Stimulated activated naive B cell treated with anti-CD40 and anti-IgM and Interleukin-4, amounts not matched to agents 10 μg/mL and 1 μg/mL and 100 μg/mL, for 72 hours (primary cell): ENCODE data around the gene PLK2.

ENCODE experiments used
- ATAC-seq, 2 donors: fragments of 150-1000 bp; cut with Tn5 transposase; replicated peaks; 2 replicates each; pipeline ENCODE4 v1.10.0; 2021; ENCODE audit warnings: moderate library complexity in 1 of 2
- DNase-seq: peaks from one replicate; pipeline ENCODE4 v3.0.0; 2021
- H3K27ac Mint-ChIP-seq: one replicate; pipeline ENCODE4 v1.8.0; 2022; ENCODE audit warnings: mild to moderate bottlenecking, mixed read lengths
- H3K27me3 Mint-ChIP-seq, 2 donors: one replicate each; pipeline ENCODE4 v1.8.0; 2022; ENCODE audit warnings: mixed read lengths in 2 of 2
- H3K36me3 Mint-ChIP-seq, 2 donors: one replicate each; pipeline ENCODE4 v1.8.0; 2022; ENCODE audit warnings: mixed read lengths in 2 of 2, mild to moderate bottlenecking in 1 of 2
- H3K4me1 Mint-ChIP-seq, 2 donors: one replicate each; pipeline ENCODE4 v1.8.0; 2022; ENCODE audit warnings: mixed read lengths in 2 of 2, mild to moderate bottlenecking in 1 of 2
- H3K4me3 Mint-ChIP-seq, 2 donors: one replicate each; pipeline ENCODE4 v1.8.0; 2022; ENCODE audit warnings: mild to moderate bottlenecking in 2 of 2, mixed read lengths in 2 of 2, moderate library complexity in 1 of 2
- H3K9me3 Mint-ChIP-seq, 2 donors: one replicate each; pipeline ENCODE4 v1.8.0; 2022; ENCODE audit warnings: mixed read lengths in 2 of 2, mild to moderate bottlenecking in 1 of 2

Gene PLK2

GRCh38 chr5:58460002-58460731 lies at the start of gene PLK2:
Gene PLK2 (minus strand): TSS chr5:58460086. CDS start chr5:58459959, 127 bp downstream.
- Mint-ChIP-seq H3K9me3 (no peaks in the 10 kb centered on the region), H3K27ac (peak within 1 kb of the TSS; percentile 90), H3K4me3 (peak within 1 kb of the TSS; percentile 86 to 92), H3K4me1 (peaks cover 7 to 15% of the 10 kb centered on the region in 2 donors), H3K27me3 (no peaks in the 10 kb centered on the region), H3K36me3 (peaks cover 0 to 2% of the 10 kb centered on the region in 2 donors)
- ATAC-seq: peak; percentile 82 to 84
- DNase-seq: peak; percentile 84

DNA sequence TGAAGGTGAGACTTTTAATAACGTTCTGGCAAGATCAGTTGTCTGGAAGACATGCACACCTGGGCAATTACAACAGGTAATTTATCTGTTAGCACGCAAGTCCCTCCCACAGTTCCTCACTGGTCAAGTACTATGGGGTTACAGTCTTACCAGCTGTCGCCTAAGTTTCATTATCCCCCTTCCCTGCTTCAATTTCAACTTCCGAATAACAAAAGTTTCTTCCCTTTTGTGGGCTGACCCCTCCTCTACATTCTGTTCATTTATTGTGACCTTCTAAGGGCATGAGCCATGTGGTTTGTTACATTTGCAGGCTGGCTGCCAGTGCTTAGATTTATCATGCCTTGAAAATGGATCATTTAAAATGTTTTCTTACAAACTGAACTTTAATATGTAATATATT lies 47.8 kb upstream of the PLK2 start:
- peaks cover 3 to 4% of the 10 kb centered on the region in 2 donors for H3K36me3 Mint-ChIP-seq
- H3K27me3 Mint-ChIP-seq: no peaks in the 10 kb centered on the region
- DNase-seq (no peak), ATAC-seq (no peak)
- no peak overlapping the region for H3K4me3 Mint-ChIP-seq
- H3K27ac Mint-ChIP-seq: peak overlapping the region; percentile 67
- H3K9me3 Mint-ChIP-seq: peaks cover 3 to 10% of the 10 kb centered on the region in 2 donors
- H3K4me1 Mint-ChIP-seq: peaks cover 30 to 68% of the 10 kb centered on the region in 2 donors

DNA sequence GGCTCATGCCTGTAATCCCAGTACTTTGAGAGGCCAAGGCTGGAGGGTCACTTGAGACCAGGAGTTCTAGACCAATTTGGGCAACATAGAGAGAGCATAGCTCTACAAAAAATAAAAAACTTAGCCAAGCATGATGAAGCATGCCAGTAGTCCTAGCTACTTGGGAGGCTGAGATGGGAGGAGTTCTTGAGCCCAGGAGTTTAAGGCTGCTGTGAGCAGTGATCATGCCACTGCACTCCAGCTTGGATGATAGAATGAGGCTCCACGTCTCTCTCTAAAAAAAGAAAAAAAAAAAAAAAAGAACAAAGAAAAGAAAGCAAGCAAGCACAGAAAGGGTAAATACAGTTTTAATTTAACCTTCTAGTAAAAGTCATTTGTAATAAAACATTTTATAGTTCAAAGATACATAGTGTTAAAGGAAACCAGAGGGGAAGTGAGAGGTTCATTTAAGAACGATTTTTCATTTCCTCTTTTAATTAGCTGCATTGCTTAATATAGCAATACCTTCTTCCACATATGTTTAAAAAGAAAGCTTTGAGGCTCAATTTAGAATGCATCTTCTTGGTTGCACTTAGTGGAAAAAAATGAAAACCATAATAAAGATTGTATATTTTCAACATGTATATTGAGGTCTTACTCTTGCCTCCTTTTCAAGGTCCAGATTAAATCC lies 46.2 kb upstream of the PLK2 start:
- peak overlapping the region; percentile 92 for H3K27ac Mint-ChIP-seq
- DNase-seq (no peak), ATAC-seq (peak; percentile 93 to 94)
- no peaks in the 10 kb centered on the region for H3K27me3 Mint-ChIP-seq
- peaks cover under 1 to 3% of the 10 kb centered on the region in 2 donors for H3K36me3 Mint-ChIP-seq
- peak overlapping the region; percentile 57 to 62 for H3K4me3 Mint-ChIP-seq
- H3K9me3 Mint-ChIP-seq: peaks cover 7 to 9% of the 10 kb centered on the region in 2 donors
- peaks cover 34 to 78% of the 10 kb centered on the region in 2 donors for H3K4me1 Mint-ChIP-seq

GRCh38 chr5:58505502-58505901 lies 45.6 kb upstream of the PLK2 start:
- ATAC-seq (no peak), DNase-seq (no peak)
- Mint-ChIP-seq H3K27ac (peak overlapping the region; percentile 92), H3K36me3 (peaks cover 0 to 3% of the 10 kb centered on the region in 2 donors), H3K9me3 (peaks cover 8 to 9% of the 10 kb centered on the region in 2 donors), H3K4me3 (peak overlapping the region; percentile 57 to 62), H3K4me1 (peaks cover 38 to 81% of the 10 kb centered on the region in 2 donors), H3K27me3 (no peaks in the 10 kb centered on the region)

DNA sequence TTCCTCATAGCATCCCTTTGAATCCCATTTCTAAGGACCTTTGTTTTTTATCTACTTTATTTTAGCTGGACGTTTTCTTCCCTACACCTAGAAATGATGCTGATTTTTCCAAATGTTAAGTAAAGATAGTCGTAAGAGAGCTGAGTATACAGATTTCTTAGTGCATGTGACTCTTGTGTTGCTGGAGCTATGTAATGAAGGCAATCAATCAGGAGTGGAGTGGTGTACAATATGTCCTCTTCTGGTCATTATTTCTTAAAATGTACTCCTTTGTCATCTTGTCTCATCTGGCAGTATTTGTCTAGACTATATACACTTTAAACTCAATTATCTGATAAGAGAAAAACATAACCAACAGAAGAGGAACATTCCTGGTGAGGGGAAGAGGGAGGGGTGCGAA lies 44.9 kb upstream of the PLK2 start:
- Mint-ChIP-seq H3K4me1 (peaks cover 45 to 86% of the 10 kb centered on the region in 2 donors), H3K36me3 (peaks cover 0 to 3% of the 10 kb centered on the region in 2 donors), H3K27me3 (no peaks in the 10 kb centered on the region), H3K27ac (no peak overlapping the region), H3K4me3 (no peak overlapping the region), H3K9me3 (peaks cover 8 to 9% of the 10 kb centered on the region in 2 donors)
- DNase-seq: no peak
- ATAC-seq: no peak

- Mint-ChIP-seq H3K27ac (no peak overlapping the region), H3K9me3 (peaks cover 6 to 9% of the 10 kb centered on the region in 2 donors), H3K27me3 (no peaks in the 10 kb centered on the region), H3K36me3 (peaks cover 0 to 3% of the 10 kb centered on the region in 2 donors), H3K4me3 (no peak overlapping the region), H3K4me1 (peaks cover 51 to 86% of the 10 kb centered on the region in 2 donors)
- DNase-seq (no peak), ATAC-seq (no peak)
Observed at GRCh38 chr5:58503390-58504046, 43.6 kb upstream of the PLK2 start.

GRCh38 chr5:58501778-58502417 lies 42.0 kb upstream of the PLK2 start:
- DNase-seq: no peak
- H3K27ac Mint-ChIP-seq: no peak overlapping the region
- peaks cover 9 to 10% of the 10 kb centered on the region in 2 donors for H3K9me3 Mint-ChIP-seq
- H3K4me1 Mint-ChIP-seq: peaks cover 62 to 87% of the 10 kb centered on the region in 2 donors
- H3K27me3 Mint-ChIP-seq: no peaks in the 10 kb centered on the region
- no peak for ATAC-seq
- H3K36me3 Mint-ChIP-seq: peaks cover 5 to 7% of the 10 kb centered on the region in 2 donors
- H3K4me3 Mint-ChIP-seq: no peak overlapping the region

DNA sequence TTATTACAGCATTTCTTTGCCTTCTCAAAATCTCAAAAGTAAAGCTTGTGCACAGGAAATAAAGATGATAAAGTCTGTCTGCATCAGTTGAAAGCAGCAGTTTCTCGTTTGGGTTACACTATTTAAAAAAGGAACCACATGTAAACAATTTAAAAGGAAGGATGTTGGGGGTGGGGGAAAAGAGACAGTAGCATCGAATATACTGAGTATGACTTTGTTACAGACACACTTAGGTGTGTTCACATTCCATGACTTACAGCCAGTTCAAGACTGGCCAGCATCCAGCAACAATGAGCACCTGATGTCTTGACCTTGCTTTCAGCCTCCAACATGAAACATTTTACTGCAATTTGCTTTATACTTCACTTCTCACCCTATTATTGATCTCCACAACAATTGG lies 40.1 kb upstream of the PLK2 start:
- peaks cover 10 to 14% of the 10 kb centered on the region in 2 donors for H3K9me3 Mint-ChIP-seq
- DNase-seq: no peak
- H3K27ac Mint-ChIP-seq: peak overlapping the region; percentile 82
- H3K36me3 Mint-ChIP-seq: peaks cover 22 to 23% of the 10 kb centered on the region in 2 donors
- ATAC-seq: peak; percentile 64 to 76
- peak overlapping the region; percentile 60 to 63 for H3K4me3 Mint-ChIP-seq
- peaks cover 65 to 88% of the 10 kb centered on the region in 2 donors for H3K4me1 Mint-ChIP-seq
- no peaks in the 10 kb centered on the region for H3K27me3 Mint-ChIP-seq

DNA sequence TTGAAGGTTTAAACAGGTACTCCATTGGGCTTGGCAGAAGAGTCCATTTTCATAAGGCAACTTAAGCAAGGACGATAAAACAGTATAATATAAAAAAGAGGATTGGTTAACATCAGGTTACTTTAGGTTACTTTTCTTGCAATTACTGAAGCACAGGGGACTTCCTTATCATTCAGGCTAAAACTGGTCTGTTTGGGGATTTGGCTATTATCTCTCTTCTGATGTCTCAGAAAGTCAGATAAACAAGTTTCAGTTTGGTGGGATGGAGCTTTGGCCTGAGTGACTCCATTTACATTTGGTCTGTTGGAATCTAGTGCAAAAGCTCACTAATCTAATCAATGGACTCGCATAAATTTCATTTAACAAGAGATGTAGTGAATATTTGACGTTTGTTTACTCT lies 39.3 kb upstream of the PLK2 start:
- ATAC-seq (peak; percentile 31 to 59), DNase-seq (no peak)
- Mint-ChIP-seq H3K9me3 (peaks cover 10 to 14% of the 10 kb centered on the region in 2 donors), H3K4me3 (no peak overlapping the region), H3K4me1 (peaks cover 60 to 82% of the 10 kb centered on the region in 2 donors), H3K36me3 (peaks cover 30% of the 10 kb centered on the region in 2 donors), H3K27ac (peak overlapping the region; percentile 11), H3K27me3 (no peaks in the 10 kb centered on the region)

DNA sequence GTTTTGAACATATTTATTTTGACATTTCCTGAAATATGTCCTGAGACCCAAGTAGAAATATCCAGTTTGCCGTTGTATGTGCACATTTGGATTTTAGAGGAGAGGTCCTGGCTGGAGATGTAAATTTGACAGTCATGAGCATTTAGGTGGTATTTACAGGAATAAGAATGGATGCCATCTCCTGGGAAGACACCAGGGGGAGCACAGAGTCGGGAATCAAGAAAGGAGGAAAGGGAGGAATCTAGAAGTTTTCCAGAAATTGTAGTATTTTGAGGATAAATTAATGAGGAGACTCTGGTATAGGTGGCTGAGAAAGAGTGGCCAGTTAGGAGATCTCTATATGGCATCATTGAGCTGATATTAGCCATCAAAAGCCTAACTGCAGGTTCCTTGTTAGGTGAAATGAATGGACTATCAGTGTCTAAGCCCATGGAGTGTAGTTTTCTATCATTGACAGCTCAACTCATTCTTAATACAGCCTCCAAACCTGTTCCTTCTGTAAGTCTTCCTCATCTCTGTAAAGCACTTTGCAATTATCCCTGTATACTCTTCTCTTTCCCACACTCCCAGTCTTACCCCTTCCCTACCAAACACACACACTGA lies 38.6 kb upstream of the PLK2 start:
- Mint-ChIP-seq H3K27ac (peak overlapping the region; percentile 11), H3K36me3 (peaks cover 31 to 32% of the 10 kb centered on the region in 2 donors), H3K4me3 (no peak overlapping the region), H3K4me1 (peaks cover 57 to 78% of the 10 kb centered on the region in 2 donors), H3K27me3 (no peaks in the 10 kb centered on the region), H3K9me3 (peaks cover 10 to 14% of the 10 kb centered on the region in 2 donors)
- ATAC-seq (peak in 1 of 2 donors; percentile 47), DNase-seq (no peak)

- peaks cover 52 to 73% of the 10 kb centered on the region in 2 donors for H3K4me1 Mint-ChIP-seq
- peaks cover 31 to 32% of the 10 kb centered on the region in 2 donors for H3K36me3 Mint-ChIP-seq
- H3K9me3 Mint-ChIP-seq: peaks cover 10 to 14% of the 10 kb centered on the region in 2 donors
- H3K27ac Mint-ChIP-seq: no peak overlapping the region
- DNase-seq: no peak
- no peak for ATAC-seq
- no peak overlapping the region for H3K4me3 Mint-ChIP-seq
- no peaks in the 10 kb centered on the region for H3K27me3 Mint-ChIP-seq
Observed at GRCh38 chr5:58497921-58498320, 38.0 kb upstream of the PLK2 start.

GRCh38 chr5:58497386-58497785 lies 37.5 kb upstream of the PLK2 start:
- H3K9me3 Mint-ChIP-seq: peaks cover 6 to 8% of the 10 kb centered on the region in 2 donors
- no peaks in the 10 kb centered on the region for H3K27me3 Mint-ChIP-seq
- H3K36me3 Mint-ChIP-seq: peaks cover 31 to 32% of the 10 kb centered on the region in 2 donors
- DNase-seq (no peak), ATAC-seq (no peak)
- H3K4me3 Mint-ChIP-seq: no peak overlapping the region
- H3K27ac Mint-ChIP-seq: peak overlapping the region; percentile 63
- peaks cover 47 to 67% of the 10 kb centered on the region in 2 donors for H3K4me1 Mint-ChIP-seq

DNA sequence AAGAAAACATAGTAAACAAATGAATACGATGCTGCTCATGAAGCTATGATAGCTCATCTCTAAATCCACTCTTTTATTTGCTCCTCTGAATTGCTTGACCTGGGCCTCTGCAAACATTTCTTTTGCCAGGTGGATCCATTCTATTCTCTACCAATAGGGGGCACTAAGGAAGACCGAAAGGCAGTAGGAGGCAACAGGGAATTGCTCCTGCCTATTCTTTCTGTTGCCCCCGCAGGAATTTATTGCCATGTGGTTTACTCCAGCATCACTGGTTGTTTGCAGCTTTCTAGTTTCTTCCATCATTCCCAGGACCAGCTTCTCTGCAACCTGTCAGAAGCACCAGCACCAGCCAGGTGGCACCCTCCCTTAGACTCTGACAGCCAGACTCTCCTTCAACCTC lies 36.6 kb upstream of the PLK2 start:
- no peak overlapping the region for H3K4me3 Mint-ChIP-seq
- no peak for ATAC-seq
- H3K27me3 Mint-ChIP-seq: no peaks in the 10 kb centered on the region
- DNase-seq: no peak
- peaks cover 47 to 58% of the 10 kb centered on the region in 2 donors for H3K4me1 Mint-ChIP-seq
- H3K36me3 Mint-ChIP-seq: peaks cover 31 to 32% of the 10 kb centered on the region in 2 donors
- peak overlapping the region; percentile 57 for H3K27ac Mint-ChIP-seq
- peaks cover 6 to 8% of the 10 kb centered on the region in 2 donors for H3K9me3 Mint-ChIP-seq
